IPS-18c (cell line): ENCODE results near the gene FNIP2.
"Not testable (repeated sequence)": the region's sequence is repeated elsewhere in the genome, so short reads cannot be mapped to it uniquely, and the experiment has no call there.

ENCODE experiments used
- H3K4me3 ChIP-seq: 2 replicates; pipeline ENCODE4 v1.7.0; 2013; ENCODE audit warnings: low read depth, mild to moderate bottlenecking, low read length, moderate library complexity; ENCODE audit not compliant: insufficient read depth
- H3K9me3 ChIP-seq: one replicate; pipeline ENCODE4 v1.6.1; 2013; ENCODE audit warnings: mild to moderate bottlenecking, low read length, moderate library complexity; ENCODE audit not compliant: control insufficient read depth, insufficient read depth

The FNIP2 gene

DNA sequence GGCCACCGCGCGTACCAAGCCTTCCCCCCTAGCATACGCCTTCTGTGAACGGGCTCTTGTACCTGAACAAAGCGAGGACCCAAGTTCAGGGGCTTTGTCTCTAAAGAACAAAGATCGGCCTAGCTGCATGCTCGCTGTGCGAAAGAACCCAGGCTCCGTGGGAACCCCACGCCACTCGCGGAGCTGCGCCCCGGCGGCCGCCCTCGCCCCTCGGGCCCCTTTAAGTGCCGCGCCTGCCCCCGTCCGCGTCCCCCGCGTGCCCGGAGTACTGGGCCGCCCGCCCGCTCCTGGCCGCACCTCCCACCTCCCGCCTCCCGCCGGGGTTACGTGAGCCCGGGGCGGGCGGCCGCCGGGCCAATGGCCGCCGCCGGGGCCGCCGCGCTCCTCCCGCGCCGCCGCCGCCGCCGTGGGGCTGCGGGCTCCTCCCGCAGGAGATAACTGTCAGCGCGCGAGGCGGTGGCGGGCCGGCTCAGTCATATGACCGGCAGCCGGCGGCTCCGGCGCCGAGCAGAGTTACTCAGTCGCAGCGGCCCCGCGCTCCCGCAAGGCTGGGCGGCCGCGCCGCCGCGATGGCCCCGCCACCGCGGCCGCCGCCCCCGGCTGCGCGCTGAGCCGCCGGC, at the start of gene FNIP2:
Gene FNIP2, plus strand, starts transcription at position 472 of the 620 bp plus-strand sequence. CDS start 187 bp downstream, outside the sequence.
- peak within 1 kb of the TSS; percentile 80 for H3K4me3 ChIP-seq
- no peaks in the 10 kb centered on the region for H3K9me3 ChIP-seq

- H3K9me3 ChIP-seq: no peaks in the 10 kb centered on the region
- H3K4me3 ChIP-seq: no peak overlapping the region
Observed at GRCh38 chr4:158721680-158722079, 47.1 kb upstream of the FNIP2 start.

DNA sequence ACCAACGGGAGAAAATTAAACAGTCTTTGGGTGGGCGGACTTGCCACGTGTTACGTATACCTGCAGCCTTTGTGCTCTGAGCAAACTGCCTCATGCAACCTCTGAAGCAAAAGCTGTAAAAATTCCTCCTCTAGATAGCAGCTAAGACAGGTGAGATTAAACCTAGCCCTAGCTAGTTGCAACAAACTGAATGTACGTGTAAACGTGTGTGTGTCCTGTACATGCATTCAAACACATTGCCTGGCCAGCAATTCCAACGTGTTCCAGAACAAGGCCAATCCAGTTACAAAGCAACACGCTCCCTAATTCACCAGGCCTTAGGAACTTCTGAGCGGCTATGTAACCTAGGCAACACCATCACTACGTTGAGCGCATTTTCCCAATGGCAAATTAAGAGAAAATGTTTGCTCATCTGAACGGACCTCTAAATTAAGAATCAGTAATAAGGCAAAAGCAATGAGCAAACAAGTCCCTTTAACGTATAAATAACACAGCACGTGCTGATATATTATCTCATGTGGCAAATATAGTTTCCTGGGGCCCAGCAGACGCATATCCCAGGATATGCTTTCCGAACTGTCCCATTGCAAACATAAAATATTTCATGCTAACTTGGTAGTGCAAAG, 46.4 kb upstream of the FNIP2 start:
- Histone ChIP-seq H3K4me3 (peak overlapping the region; percentile 86), H3K9me3 (no peaks in the 10 kb centered on the region)

DNA sequence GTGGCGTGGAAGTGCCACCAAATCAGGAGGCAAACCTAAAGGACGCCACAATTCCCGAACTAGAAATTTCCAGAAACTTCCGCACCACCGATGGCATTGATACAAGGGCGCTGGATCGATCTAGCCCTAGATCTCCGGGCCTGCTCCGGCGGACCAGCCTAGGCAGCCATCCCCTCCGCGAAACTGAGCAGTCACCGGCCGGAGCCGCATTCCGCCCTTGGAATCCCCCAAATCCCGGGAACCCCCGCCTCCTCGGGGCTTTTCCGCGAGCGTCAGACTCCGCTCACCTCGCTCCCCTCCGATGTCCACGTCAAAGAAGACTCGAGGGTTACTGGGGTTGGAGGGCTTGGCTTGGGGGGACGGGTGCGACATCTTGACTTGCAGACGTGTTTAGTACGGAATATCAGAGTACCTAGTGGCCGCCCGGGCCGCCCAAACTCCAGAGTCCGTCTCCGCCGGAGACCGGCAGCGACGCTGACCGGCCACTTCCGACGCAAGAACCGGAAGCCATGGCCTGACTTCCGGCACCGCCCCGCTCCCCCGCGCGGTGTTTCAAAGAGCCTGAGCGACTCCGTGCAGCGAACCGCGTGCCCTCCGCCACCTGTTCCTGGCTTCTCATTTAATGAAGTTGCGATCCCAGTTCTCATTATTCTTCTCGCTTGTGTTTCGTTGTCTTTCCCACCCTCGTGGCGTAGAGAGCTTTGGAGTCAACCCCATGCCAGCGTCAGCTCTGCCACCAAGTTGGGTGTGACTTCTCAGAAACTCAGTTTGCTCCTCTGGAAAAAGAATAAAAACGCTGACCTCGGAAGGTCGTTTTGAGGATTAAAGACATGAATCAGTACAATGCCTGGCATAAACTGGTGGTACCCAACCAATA, 45.7 kb upstream of the FNIP2 start, which contains the start of gene PPID:
Gene PPID, minus strand, starts transcription at position 480 of the 877 bp plus-strand sequence. Its CDS starts 108 bp downstream, at position 372.
- peak within 1 kb of the TSS; percentile 86 for H3K4me3 ChIP-seq
- no peaks in the 10 kb centered on the region for H3K9me3 ChIP-seq

DNA sequence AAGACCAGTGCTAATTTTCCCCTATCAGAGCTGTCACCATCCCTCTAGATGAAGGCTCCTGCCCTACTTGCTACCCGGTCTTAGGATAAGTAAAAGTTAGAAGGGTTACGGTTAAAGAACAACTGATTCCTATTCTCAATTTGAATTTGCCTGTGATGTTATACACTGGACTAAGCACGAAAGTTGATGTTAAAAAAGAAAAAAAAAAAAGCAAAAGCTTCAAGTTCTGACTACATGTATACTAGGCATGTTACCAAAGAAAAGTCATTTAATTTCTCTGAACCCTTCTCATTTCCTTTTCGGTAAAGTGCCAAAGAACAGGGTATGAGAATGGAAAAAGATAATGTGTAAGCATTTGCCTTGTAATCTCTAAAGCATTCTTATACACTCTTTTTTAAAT, 44.2 kb upstream of the FNIP2 start:
- Histone ChIP-seq H3K4me3 (no peak overlapping the region), H3K9me3 (no peaks in the 10 kb centered on the region)

GRCh38 chr4:158726633-158727032, 42.2 kb upstream of the FNIP2 start:
- H3K9me3 ChIP-seq: no peaks in the 10 kb centered on the region
- H3K4me3 ChIP-seq: no peak overlapping the region

DNA sequence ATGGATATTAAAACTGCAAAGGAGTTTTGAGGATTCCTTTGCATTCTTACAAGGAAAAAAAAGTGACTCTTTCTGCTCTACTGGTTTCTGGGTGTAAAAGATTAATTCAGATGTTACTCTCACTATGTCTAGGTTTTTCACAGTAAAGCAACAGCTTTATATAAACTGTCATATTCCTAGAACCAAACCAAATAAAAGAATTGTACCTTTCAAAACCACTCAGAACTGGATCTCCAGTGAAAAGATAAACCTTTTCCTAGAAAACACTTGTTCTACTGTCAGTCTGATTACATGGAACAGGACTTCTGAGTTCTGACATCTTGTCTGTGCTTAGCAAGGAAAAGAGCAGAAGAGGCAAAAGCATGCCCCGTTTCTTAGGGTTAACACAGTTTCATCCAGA, 40.6 kb upstream of the FNIP2 start:
- H3K4me3 ChIP-seq: no peak overlapping the region
- no peaks in the 10 kb centered on the region for H3K9me3 ChIP-seq

- Histone ChIP-seq H3K9me3 (no peaks in the 10 kb centered on the region), H3K4me3 (no peak overlapping the region)
Observed at GRCh38 chr4:158729716-158730559, 38.9 kb upstream of the FNIP2 start.

- Histone ChIP-seq H3K4me3 (no peak overlapping the region), H3K9me3 (no peaks in the 10 kb centered on the region)
Observed at GRCh38 chr4:158738866-158739265, 30.0 kb upstream of the FNIP2 start.

- Histone ChIP-seq H3K9me3 (no peaks in the 10 kb centered on the region), H3K4me3 (no peak overlapping the region)
Observed at GRCh38 chr4:158739600-158739999, 29.2 kb upstream of the FNIP2 start.

DNA sequence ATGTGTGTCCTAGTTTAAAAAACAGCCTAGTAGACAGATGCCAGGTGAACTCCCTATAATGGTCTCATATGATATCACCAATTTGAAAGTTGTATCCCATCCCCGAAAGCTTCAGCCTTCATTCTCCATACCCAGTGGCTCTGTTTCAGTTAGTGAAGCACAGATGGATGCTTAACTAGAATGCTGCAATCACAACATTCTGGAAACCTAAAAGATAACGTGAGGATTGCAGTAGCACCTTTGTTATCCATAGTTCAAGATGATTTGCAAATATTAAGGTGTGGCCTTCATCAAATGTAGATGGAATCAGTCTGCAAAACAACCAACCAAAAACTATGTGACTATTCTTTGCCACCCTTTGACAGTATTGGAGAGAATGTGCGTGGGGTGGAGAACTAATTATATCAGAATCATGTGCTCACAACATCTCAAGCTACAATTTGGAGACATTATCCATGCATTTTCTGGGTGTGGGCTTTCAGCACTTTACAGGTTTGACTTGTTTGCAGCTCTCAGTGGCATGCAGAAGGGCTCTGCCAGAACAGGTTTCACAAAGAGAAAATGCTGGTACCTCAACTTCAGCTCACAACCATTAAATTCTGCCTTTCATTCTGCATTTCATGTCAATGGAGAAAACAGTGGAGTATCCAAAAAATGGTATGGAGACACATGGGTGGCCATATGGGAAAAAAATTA, 27.4 kb upstream of the FNIP2 start:
- no peak overlapping the region for H3K4me3 ChIP-seq
- no peaks in the 10 kb centered on the region for H3K9me3 ChIP-seq

GRCh38 chr4:158746537-158746936, 22.3 kb upstream of the FNIP2 start:
- H3K9me3 ChIP-seq: not testable (repeated sequence)

DNA sequence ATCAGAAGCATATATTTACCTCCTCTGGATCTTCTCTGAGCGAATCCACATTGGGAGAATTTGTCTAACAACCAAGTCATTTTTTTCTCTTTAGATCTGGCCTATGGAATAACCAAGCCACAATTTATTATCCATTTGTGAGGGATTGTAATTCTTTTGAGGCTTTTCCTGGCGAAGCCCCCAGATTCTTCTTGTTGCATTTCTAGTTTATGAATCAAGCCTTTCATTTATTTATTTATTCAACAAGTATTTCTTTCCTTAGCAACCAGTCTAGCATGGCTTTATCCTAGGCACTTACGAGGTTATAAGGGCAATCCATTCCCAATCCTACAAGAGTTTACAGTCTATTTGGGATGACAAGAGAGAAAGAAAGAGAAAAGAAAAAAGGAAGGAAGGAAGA, 18.4 kb upstream of the FNIP2 start:
- Histone ChIP-seq H3K9me3 (peaks cover 2% of the 10 kb centered on the region), H3K4me3 (no peak overlapping the region)

More at GRCh38 chr4:158746537-158746936, 22.3 kb upstream of the FNIP2 start:
- not testable (repeated sequence) for H3K4me3 ChIP-seq

DNA sequence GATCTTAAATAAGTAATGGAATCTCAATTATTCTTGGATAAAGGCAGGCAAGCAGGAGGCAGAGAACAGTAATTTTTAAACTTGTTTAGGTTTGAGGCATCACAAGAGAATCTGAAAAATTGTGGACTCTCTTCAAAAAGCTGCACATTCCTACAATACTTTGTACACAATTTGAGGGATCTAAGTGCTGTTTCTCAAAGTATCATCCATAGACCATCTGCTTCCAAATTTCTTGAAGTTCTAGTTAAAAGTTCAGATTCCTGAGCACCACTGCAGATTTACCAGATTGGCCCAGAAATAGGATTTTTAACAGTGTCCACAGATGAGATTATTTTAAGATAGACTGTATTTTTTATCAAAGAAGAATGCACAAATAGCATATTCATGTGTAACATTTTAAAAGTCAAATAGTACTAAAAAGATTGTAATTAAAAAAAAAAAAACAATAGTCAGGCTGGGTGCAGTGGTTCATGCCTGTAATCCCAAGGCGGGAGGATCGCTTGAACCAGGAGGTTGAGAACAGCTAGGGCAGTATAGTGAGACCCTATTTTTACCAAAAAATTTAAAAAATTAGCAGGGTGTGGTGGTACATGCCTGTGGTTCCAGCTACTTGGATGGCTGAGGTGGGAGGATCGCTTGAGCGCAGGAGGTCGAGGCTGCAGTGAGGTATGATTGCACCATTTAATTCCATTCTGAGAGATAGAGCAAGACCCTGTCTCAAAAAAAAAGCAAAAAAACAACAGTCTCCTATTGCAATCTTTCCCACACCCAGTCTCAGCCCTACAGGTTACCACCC, 14.2 kb upstream of the FNIP2 start:
- H3K9me3 ChIP-seq: peaks cover 2% of the 10 kb centered on the region
- no peak overlapping the region for H3K4me3 ChIP-seq

DNA sequence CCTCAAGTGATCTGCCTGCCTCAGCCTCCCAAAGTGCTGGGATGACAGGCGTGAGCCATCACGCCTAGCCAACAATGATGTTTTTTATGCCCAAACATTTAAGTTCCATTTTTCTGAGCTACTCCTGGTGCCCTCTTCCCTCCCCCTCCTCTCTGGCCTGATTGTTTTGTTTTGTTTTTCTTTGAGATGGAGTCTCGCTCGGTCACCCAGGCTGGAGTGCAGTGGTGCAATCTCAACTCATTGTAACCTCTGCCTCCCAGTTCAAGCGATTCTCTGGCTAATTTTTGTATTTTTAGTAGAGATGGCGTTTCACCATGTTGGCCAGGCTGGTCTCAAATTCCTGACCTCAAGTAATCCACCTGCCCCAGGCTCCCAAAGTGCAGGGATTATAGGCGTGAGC, 13.0 kb upstream of the FNIP2 start:
- not testable (repeated sequence) for H3K9me3 ChIP-seq, H3K4me3 ChIP-seq

- Histone ChIP-seq H3K9me3 (peaks cover 2% of the 10 kb centered on the region), H3K4me3 (no peak overlapping the region)
Observed at GRCh38 chr4:158756588-158756987, 12.2 kb upstream of the FNIP2 start.
